GM18858 (cell line): ENCODE results near the gene MLYCD.

Experiments used
- ATAC-seq: cut with Tn5 transposase; IDR thresholded peaks from one replicate; pipeline ENCODE4 v1.9.1; 2021; ENCODE audit not compliant: unreplicated experiment

Gene MLYCD

DNA sequence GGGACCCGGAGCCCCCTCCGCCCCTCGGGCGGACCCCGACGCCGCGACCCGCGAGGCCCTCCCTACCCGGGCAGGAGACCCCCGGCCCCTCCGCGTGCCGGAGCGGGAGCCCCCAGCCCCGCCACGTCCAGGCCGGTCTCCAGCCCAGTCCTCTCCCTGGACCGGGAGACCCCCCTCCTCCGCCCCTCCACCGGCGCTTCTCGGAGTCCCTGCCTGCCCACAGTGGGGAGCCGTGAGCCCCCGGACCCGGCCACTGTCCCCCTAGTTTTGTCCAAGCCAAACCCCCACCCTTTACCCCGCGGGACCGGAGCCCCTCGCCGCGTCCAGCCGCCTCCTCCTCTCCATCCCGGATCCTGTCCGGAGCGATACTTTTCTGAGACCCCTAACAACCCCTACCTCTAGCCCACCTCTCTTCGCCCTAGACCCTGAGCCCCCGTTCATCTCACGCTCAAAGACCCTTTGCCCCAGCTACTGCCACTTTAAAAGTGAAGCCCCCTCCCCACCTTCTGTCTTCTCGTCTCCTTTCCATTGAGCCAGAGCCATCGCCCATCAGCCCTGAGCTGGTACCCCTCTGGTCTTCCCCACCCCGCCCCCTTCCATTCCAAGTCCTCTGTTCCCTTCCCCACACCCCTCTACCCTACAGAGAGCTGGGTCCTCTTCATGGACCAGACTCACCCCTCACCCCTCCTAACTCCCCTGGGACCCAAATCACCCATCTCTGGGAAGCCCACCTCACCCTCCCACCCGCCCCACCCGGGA lies 70.2 kb downstream of the MLYCD start:
- ATAC-seq, result no peak

DNA sequence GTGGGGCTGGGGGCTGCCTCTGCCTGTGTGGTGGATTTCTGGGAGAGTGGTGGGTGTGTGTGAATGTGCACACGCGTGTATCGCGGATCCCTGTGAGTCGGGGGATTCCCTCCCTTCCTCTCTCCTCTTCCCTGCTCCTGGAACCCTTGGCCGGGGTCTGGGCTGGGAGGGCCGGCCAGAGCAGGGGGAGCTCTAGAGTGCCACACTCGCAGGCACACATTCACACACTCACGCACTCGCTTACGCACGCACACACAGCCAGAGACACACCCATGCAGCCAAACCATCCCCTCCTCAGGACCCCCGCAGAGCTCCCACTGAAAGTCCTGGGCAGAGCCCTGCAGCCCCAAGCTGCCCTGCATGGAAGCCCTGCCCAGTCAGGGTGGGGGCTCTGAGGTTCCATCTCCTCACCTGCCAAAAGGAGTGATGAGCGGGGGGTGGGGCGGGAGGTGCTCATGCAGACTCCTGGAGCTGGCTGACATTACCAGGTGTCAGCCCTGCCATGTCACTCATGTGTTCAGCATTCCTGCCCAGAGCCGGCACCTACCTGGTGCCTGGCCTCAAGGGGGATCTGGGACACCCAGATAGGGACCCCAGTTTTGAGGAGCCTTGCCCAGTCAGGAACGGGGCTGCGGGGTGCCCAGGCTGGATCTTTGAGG lies 71.0 kb downstream of the MLYCD start:
- no peak for ATAC-seq

- ATAC-seq, result no peak
These were observed 71.5 kb downstream of the MLYCD start for GRCh38 chr16:83970430-83970815.

DNA sequence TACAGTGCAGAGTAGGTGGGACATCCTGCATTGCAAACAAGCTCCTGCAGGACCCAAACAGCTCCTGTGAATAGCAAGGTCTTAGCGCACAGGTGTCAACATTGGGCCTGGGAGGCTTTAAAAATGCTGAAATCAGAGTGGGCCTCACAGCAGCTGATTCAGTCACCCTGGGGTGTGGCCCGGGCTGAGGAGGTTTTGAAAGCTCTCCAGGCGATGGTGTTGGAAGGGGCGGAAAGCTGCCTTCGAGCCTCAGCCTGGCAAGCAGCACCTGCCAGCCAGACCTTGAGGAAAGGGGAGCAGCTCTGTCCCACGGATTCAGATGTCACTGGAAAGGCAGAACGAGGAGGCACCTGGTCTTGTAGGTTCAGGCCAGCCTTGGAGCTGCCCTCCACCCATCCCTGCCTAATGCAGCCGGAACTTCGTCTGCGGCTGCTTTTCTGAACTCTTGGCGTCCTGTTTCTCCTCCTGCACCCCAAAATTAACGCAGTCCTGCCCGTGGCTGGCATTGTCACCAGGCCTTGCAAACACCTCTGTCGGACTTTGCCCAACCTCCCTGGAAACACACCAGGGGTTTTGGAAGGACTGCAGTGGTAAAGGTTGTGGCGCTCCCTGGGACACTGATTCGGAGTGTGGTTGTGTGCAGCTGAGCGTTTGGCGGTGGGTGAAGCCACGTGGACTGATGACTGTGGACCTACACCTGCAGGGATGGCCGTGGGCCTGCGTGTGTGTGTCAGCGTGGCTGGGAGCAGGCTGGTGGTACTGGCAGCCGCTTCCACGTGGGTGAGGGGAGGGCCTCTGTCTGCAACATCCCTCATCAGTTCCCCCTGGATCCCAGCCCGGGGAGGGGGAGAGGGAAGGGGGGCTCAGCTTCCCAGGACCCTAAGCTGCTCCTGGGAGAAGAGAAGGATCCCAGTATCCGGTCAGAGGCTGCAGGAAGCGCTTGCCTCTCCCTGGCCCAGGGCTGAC lies 72.5 kb downstream of the MLYCD start:
- ATAC-seq, result no peak

DNA sequence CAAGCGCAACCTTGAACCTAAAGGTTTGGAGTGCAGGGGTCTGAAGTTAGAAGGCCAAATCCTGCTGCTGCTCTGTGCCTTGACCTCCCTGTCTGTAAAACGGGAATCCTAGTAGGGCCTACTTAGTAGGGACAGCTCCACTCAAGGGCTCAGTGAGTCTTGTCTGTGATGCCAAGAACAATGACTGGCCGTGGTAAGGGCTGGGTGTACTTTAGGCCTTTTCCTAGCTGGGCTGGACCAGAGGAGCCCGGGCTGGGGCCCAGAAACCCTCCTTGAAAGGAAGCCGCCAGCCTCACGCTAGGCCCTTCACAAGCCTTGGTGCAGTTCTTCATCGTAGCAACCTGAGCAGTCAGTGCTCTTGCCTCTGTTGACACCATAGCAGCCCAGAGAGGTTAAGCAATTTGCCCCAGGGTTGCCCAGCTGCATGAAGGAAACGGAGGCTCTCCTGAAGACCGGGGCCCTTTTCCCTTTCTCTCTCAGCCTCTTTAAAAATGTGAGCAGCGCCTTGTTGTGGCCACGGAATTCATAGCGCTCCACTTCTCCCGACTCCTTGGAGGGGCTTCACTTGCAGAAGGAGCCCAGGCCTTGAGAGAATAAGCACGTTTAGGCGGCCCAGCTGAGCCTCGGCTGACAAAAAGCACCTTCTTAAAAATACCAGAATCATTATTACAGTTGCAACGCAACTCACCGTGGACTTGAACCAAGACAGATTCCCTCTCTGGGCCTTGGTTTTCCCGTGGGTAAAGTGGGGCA lies 73.5 kb downstream of the MLYCD start:
- no peak for ATAC-seq

GRCh38 chr16:83973077-83973476 lies 74.2 kb downstream of the MLYCD start:
- ATAC-seq, result no peak

DNA sequence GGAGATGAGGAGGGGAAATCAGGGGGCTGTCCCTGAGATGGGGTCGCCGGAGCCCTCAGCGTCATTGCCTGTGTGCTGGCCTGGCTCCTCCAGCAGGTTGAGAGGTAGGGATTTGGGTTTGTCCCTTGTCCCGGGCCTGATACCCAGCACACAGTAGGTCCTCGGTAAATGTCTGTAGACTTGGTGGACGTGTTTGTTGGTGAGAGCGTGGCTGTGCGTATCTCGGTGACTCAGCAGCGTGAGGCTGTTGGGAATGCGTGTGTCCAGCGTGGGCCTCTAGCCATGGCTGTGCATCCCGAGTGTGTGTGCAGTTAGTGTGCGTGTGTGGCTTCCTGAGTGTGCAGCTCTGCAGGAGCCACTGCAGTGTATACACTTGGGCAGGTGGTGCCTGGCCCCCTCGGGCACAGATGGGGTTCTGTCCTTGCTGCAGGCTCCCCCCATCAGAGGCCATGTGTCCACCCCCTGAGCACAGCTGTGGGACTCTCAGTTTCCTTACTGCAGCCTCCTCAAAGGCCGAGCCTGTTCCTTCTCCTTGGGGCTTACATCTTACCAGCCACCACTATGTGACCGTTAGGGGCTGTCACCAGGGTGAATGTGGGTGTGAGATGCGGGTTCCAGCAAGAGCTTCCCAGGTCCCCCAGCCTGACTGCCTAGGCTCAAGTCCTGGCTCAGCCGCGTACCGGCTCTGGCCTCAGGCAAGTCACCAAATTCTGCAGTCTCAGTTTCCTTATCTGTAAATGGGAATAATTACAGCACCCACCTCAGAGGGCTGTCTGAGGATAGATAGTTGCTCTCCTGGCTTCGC lies 74.9 kb downstream of the MLYCD start:
- ATAC-seq, result no peak

- ATAC-seq, result no peak
These were observed 75.6 kb downstream of the MLYCD start for GRCh38 chr16:83974475-83974874.

- no peak for ATAC-seq
These were observed 76.8 kb downstream of the MLYCD start for GRCh38 chr16:83975590-83976260.
